ENCODE measurements around the gene PON2. TPM values are rescaled to one million over a fixed set of nuclear protein-coding genes. Genes with fewer than 3 reads are reported as not detected.

The PON2 gene
- total and polyA plus RNA-seq, 2 of the 13 experiments (the other 11 are each of a cell fraction or from before 2014, with no cell fraction given) = 202 to 217 TPM

- TF ChIP-seq ZNF18 (CRISPR knock-in tag; IDR thresholded peaks at IDR 0.05; ENCODE audit: insufficient replicate concordance) (no peak), PTBP1 (IDR thresholded peaks at IDR 0.05; ENCODE audit: low read depth, low read length, poor library complexity, severe bottlenecking) (no peak), MZF1 (CRISPR knock-in tag; IDR thresholded peaks at IDR 0.05; ENCODE audit: borderline replicate concordance) (no peak), REST (IDR thresholded peaks at IDR 0.05; ENCODE audit: borderline replicate concordance in 1 of 2, low read depth in 1 of 2, low read length in 2 of 2) (no peak), PHF20 (CRISPR knock-in tag; IDR thresholded peaks at IDR 0.05) (no peak), ZNF619 (CRISPR knock-in tag; IDR thresholded peaks at IDR 0.05) (no peak), ZNF614 (CRISPR knock-in tag; IDR thresholded peaks at IDR 0.05; ENCODE audit: borderline replicate concordance) (no peak), ZNF329 (CRISPR knock-in tag; IDR thresholded peaks at IDR 0.05; ENCODE audit: low read depth) (no peak), SSRP1 (CRISPR knock-in tag; IDR thresholded peaks at IDR 0.05) (no peak), TEAD2 (CRISPR knock-in tag; IDR thresholded peaks at IDR 0.05) (no peak), ZNF101 (CRISPR knock-in tag; IDR thresholded peaks at IDR 0.05; ENCODE audit: borderline replicate concordance, low read depth) (no peak), ELF1 (CRISPR knock-in tag; IDR thresholded peaks at IDR 0.05) (peak; percentile 76), GLI4 (CRISPR knock-in tag; IDR thresholded peaks at IDR 0.05; ENCODE audit: borderline replicate concordance) (no peak), BCL6 (CRISPR knock-in tag; IDR thresholded peaks at IDR 0.05) (peak; percentile 19; the same call in 1 of the 2 replicates), FOXA1 (IDR thresholded peaks at IDR 0.05) (no peak), FOXA1 (CRISPR knock-in tag; IDR thresholded peaks at IDR 0.05) (no peak), ISX (CRISPR knock-in tag; conservative IDR thresholded peaks at IDR 0.05) (no peak), ZNF124 (CRISPR knock-in tag; IDR thresholded peaks at IDR 0.05) (no peak)
- TF ChIP-seq, protein P1, sequence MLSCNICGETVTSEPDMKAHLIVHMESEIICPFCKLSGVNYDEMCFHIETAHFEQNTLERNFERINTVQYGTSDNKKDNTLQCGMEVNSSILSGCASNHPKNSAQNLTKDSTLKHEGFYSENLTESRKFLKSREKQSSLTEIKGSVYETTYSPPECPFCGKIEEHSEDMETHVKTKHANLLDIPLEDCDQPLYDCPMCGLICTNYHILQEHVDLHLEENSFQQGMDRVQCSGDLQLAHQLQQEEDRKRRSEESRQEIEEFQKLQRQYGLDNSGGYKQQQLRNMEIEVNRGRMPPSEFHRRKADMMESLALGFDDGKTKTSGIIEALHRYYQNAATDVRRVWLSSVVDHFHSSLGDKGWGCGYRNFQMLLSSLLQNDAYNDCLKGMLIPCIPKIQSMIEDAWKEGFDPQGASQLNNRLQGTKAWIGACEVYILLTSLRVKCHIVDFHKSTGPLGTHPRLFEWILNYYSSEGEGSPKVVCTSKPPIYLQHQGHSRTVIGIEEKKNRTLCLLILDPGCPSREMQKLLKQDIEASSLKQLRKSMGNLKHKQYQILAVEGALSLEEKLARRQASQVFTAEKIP (CRISPR knock-in tag; IDR thresholded peaks at IDR 0.05; ENCODE audit: borderline replicate concordance) = no peak
- TF ChIP-seq, protein P2, sequence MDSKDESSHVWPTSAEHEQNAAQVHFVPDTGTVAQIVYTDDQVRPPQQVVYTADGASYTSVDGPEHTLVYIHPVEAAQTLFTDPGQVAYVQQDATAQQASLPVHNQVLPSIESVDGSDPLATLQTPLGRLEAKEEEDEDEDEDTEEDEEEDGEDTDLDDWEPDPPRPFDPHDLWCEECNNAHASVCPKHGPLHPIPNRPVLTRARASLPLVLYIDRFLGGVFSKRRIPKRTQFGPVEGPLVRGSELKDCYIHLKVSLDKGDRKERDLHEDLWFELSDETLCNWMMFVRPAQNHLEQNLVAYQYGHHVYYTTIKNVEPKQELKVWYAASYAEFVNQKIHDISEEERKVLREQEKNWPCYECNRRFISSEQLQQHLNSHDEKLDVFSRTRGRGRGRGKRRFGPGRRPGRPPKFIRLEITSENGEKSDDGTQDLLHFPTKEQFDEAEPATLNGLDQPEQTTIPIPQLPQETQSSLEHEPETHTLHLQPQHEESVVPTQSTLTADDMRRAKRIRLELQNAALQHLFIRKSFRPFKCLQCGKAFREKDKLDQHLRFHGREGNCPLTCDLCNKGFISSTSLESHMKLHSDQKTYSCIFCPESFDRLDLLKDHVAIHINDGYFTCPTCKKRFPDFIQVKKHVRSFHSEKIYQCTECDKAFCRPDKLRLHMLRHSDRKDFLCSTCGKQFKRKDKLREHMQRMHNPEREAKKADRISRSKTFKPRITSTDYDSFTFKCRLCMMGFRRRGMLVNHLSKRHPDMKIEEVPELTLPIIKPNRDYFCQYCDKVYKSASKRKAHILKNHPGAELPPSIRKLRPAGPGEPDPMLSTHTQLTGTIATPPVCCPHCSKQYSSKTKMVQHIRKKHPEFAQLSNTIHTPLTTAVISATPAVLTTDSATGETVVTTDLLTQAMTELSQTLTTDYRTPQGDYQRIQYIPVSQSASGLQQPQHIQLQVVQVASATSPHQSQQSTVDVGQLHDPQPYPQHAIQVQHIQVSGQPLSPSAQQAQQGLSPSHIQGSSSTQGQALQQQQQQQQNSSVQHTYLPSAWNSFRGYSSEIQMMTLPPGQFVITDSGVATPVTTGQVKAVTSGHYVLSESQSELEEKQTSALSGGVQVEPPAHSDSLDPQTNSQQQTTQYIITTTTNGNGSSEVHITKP (CRISPR knock-in tag; IDR thresholded peaks at IDR 0.05; ENCODE audit: low read depth) = no peak
Observed at GRCh38 chr7:95476904-95477594, 42.2 kb upstream of the PON2 start (continued).

Data from HepG2 (cell line).